Activated CD4-positive, alpha-beta T cell treated with anti-CD3 and anti-CD28 coated beads for 4 hours (primary cell): ENCODE measurements around the gene MTA2.
"Not testable (repeated sequence)": the region's sequence is repeated elsewhere in the genome, so short reads cannot be mapped to it uniquely, and the experiment has no call there.

Experiments
- DNase-seq, 2 donors: peaks; one replicate each; pipeline ENCODE4 v3.0.0-alpha.2; 2020

Gene MTA2

GRCh38 chr11:62565100-62565802 is 36.4 kb downstream of the MTA2 start:
- no peak for DNase-seq

GRCh38 chr11:62561677-62562230 is 39.9 kb downstream of the MTA2 start:
- DNase-seq: not testable (repeated sequence)

- DNase-seq: peak; percentile 82 to 91
Measured at GRCh38 chr11:62560566-62561103, 41.0 kb downstream of the MTA2 start.

- not testable (repeated sequence) for DNase-seq
Measured at GRCh38 chr11:62559626-62560025, 42.0 kb downstream of the MTA2 start.

- no peak for DNase-seq
Measured at GRCh38 chr11:62559204-62559603, 42.5 kb downstream of the MTA2 start.

- DNase-seq: no peak
Measured at GRCh38 chr11:62558669-62559068, 43.0 kb downstream of the MTA2 start.

- no peak for DNase-seq
Measured at GRCh38 chr11:62556875-62557631, 44.6 kb downstream of the MTA2 start.

GRCh38 chr11:62556108-62556874 is 45.4 kb downstream of the MTA2 start:
- DNase-seq: peak; percentile 61 to 71

- DNase-seq: peak; percentile 22 to 47
Measured at GRCh38 chr11:62555464-62556107, 46.1 kb downstream of the MTA2 start.

GRCh38 chr11:62554387-62555167 is 47.1 kb downstream of the MTA2 start:
- no peak for DNase-seq

GRCh38 chr11:62553839-62554361 is 47.8 kb downstream of the MTA2 start:
- no peak for DNase-seq

GRCh38 chr11:62553080-62553838 is 48.4 kb downstream of the MTA2 start:
- peak; percentile 44 to 51 for DNase-seq

- DNase-seq: no peak
Measured at GRCh38 chr11:62552485-62553079, 49.1 kb downstream of the MTA2 start.

GRCh38 chr11:62550478-62550877 is 51.2 kb downstream of the MTA2 start:
- DNase-seq: not testable (repeated sequence)

GRCh38 chr11:62548545-62549335 is 52.9 kb downstream of the MTA2 start:
- DNase-seq: no peak

GRCh38 chr11:62547691-62548281 is 53.9 kb downstream of the MTA2 start:
- no peak for DNase-seq

- DNase-seq: no peak
Measured at GRCh38 chr11:62546929-62547625, 54.6 kb downstream of the MTA2 start.
